ENCODE data around the gene MIEF1.

DNA sequence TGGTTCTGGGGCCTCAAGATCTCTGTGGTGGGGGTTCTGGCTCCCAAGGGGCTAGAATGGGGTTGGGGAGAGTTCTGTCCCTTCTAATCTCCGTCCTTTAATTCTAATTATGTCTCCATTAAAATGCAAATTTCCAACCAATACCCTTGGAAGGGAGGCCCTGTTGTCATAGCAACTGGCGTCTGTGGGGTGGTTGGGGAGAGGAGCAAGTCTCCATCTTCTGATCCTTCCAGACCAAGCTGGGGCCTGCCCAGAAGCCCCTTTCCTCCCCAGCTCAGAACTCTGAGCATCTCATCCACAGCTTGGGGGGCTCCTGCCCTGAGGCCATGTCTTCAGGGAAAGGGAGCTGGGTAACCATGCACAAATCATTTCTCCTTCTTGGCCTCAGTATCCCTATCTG, 35.9 kb downstream of the MIEF1 start:
- no peak for TF ChIP-seq CTCF (IDR thresholded peaks at IDR 0.05; ENCODE audit: insufficient read depth, low read length)
- no peak for TF ChIP-seq POLR2AphosphoS5 (IDR thresholded peaks at IDR 0.05; ENCODE audit: low read depth)
- TF ChIP-seq SPI1 (IDR thresholded peaks at IDR 0.05; ENCODE audit: borderline replicate concordance, low read depth), result no peak
- TF ChIP-seq GABPA (IDR thresholded peaks at IDR 0.05; ENCODE audit: low read depth), result no peak

Data from HL-60 (cell line).